Fibroblast of lung (primary cell): Measurements from ENCODE around the gene KLHL15. TPM values are rescaled to one million over a fixed set of nuclear protein-coding genes. Genes with fewer than 3 reads are reported as not detected.

Experiments
- DNase-seq, 2 donors: peaks; one replicate each; pipeline versions ENCODE4 v3.0.0 to v3.0.0-alpha.2; 2010; ENCODE audit warnings: low read depth in 2 of 2
- H2AFZ ChIP-seq: 2 replicates; pipeline ENCODE4 v1.5.1; 2012; ENCODE audit warnings: low read length, control low read depth, inconsistent platforms
- H3K27ac ChIP-seq: 2 replicates; pipeline ENCODE4 v1.5.1; 2011; ENCODE audit warnings: low read length, control low read depth; ENCODE audit not compliant: insufficient read depth
- H3K27me3 ChIP-seq: 2 replicates; pipeline ENCODE4 v1.5.1; 2011; ENCODE audit warnings: mild to moderate bottlenecking, low read length; ENCODE audit not compliant: control insufficient read depth, insufficient read depth
- H3K36me3 ChIP-seq: 2 replicates; pipeline ENCODE4 v1.5.1; 2011; ENCODE audit warnings: low read length; ENCODE audit not compliant: control insufficient read depth, insufficient read depth
- H3K4me1 ChIP-seq: 2 replicates; pipeline ENCODE4 v1.5.1; 2011; ENCODE audit warnings: low read length; ENCODE audit not compliant: control insufficient read depth, insufficient read depth; ENCODE audit errors: extremely low read depth
- H3K4me2 ChIP-seq: 2 replicates; pipeline ENCODE4 v1.5.1; 2011; ENCODE audit warnings: low read length, control low read depth; ENCODE audit not compliant: insufficient read depth; ENCODE audit errors: extremely low read depth
- H3K4me3 ChIP-seq, 4 experiments: fragments of 200-600 bp in 1 of 4; sonication (generic) in 1 of 4; replicated peaks in 1 of 4; 2 replicates each; pipeline ENCODE4 v1.5.1; 2011 to 2016; ENCODE audit warnings: low read length in 4 of 4, low read depth in 3 of 4, mild to moderate bottlenecking in 3 of 4, control low read depth in 2 of 4, inconsistent platforms in 1 of 4, mixed read lengths in 1 of 4; ENCODE audit not compliant: insufficient read depth in 1 of 4; ENCODE audit errors: control extremely low read depth in 1 of 4
- H3K79me2 ChIP-seq: 2 replicates; pipeline ENCODE4 v1.5.1; 2012; ENCODE audit warnings: mild to moderate bottlenecking, low read length, inconsistent platforms; ENCODE audit not compliant: control insufficient read depth, insufficient read depth
- H3K9ac ChIP-seq: 2 replicates; pipeline ENCODE4 v1.5.1; 2011; ENCODE audit warnings: mild to moderate bottlenecking, low read length, control low read depth; ENCODE audit not compliant: insufficient read depth
- H3K9me3 ChIP-seq: 2 replicates; pipeline ENCODE4 v1.5.1; 2012; ENCODE audit warnings: low read depth, low read length; ENCODE audit not compliant: control insufficient read depth, insufficient read depth
- H4K20me1 ChIP-seq: 2 replicates; pipeline ENCODE4 v1.5.1; 2011; ENCODE audit warnings: low read length; ENCODE audit not compliant: control insufficient read depth, insufficient read depth; ENCODE audit errors: extremely low read depth
- EZH2 ChIP-seq: IDR thresholded peaks from 2 replicates; pipeline ENCODE4 v1.5.1; 2012; ENCODE audit warnings: low read length, control low read depth, mild to moderate bottlenecking; ENCODE audit errors: missing control alignments
- polyA plus RNA-seq, 2 donors: library from polyadenylated mRNA; depleted of rRNA in 1 of 2; stranded (reverse) in 1 of 2; unstranded in 1 of 2; fragments of >200 nt; gene quantifications; 2 replicates each; pipeline ENCODE4 v1.2.1, GENCODE V29; 2011 to 2012; ENCODE audit warnings: missing spikeins in 1 of 2
- total RNA-seq: library from RNA; depleted of rRNA; stranded (reverse); fragments of >200 nt; gene quantifications from 2 replicates; pipeline ENCODE4 v1.2.1, GENCODE V29; 2014
- TF ChIP-seq, protein P1 (sequence below), 2 donors: IDR thresholded peaks in 1 of 2; conservative IDR thresholded peaks in 1 of 2; 1 replicate in 1 of 2; 2 replicates in 1 of 2; pipeline ENCODE4 v1.5.1; 2011 to 2012; ENCODE audit warnings: low read length in 2 of 2, control low read depth in 1 of 2, inconsistent platforms in 1 of 2, low read depth in 1 of 2, mild to moderate bottlenecking in 1 of 2

The KLHL15 gene
- total and polyA plus RNA-seq, 2 donors (not counting 1 experiment from before 2014, with no cell fraction given), result 3.7 to 5.6 TPM

DNA sequence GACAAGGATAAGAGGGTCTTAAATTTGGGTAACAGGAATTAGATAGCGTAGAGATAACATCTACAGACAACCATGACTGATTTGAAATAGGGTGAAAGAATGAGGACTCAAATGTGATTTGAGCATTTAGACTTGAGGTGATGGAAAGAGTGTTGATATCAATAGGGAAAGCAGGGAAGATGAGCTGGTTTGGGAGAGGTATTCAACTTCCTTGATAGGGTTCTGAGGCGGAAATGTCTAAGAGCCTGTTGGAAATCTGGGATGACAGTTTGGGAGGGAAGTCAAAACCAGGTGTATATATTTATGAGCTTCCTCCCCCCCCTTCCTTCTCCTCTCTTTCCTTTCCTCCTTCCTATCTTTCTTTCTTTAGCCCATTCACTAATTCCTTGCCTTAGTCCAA, 36.5 kb downstream of the KLHL15 start:
- no peak for DNase-seq
- Histone ChIP-seq H3K9ac (no peak overlapping the region), H2AFZ (no peak overlapping the region), H3K27ac (no peak overlapping the region), H3K4me2 (no peak overlapping the region), H4K20me1 (no peaks in the 10 kb centered on the region), H3K36me3 (peaks cover 2% of the 10 kb centered on the region), H3K9me3 (no peaks in the 10 kb centered on the region), H3K4me1 (no peaks in the 10 kb centered on the region), H3K79me2 (no peaks in the 10 kb centered on the region), H3K27me3 (no peaks in the 10 kb centered on the region), H3K4me3 (no peak overlapping the region)
- TF ChIP-seq, protein P1, sequence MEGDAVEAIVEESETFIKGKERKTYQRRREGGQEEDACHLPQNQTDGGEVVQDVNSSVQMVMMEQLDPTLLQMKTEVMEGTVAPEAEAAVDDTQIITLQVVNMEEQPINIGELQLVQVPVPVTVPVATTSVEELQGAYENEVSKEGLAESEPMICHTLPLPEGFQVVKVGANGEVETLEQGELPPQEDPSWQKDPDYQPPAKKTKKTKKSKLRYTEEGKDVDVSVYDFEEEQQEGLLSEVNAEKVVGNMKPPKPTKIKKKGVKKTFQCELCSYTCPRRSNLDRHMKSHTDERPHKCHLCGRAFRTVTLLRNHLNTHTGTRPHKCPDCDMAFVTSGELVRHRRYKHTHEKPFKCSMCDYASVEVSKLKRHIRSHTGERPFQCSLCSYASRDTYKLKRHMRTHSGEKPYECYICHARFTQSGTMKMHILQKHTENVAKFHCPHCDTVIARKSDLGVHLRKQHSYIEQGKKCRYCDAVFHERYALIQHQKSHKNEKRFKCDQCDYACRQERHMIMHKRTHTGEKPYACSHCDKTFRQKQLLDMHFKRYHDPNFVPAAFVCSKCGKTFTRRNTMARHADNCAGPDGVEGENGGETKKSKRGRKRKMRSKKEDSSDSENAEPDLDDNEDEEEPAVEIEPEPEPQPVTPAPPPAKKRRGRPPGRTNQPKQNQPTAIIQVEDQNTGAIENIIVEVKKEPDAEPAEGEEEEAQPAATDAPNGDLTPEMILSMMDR (conservative IDR thresholded peaks at IDR 0.05 in 1 of 2, IDR thresholded peaks at IDR 0.05 in 1 of 2; ENCODE audit: low read depth in 1 of 2, low read length in 2 of 2), result no peak
- TF ChIP-seq EZH2, result no peak

DNA sequence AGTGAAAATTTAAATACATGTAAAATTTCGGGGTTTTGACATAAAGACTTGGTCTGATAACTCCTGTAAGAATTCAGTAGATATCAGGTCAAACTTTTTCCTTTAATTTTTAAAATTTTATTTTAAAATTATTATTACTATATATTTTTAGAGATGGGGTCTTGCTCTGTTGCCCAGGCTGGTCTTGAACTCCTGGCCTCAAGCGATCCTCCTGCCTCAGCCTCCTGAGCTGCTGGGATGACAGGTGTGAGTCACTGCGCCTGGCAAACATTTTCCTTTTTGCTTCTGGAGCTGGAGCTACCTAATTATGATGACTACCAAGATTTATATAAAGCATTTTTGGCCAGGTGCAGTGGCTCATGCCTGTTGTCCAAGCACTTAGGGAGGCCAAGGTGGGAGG, 37.3 kb downstream of the KLHL15 start:
- H3K9me3 ChIP-seq, result no peaks in the 10 kb centered on the region
- no peak overlapping the region for H3K9ac ChIP-seq
- H3K27me3 ChIP-seq, result no peaks in the 10 kb centered on the region
- H3K27ac ChIP-seq, result no peak overlapping the region
- DNase-seq, result no peak
- no peaks in the 10 kb centered on the region for H3K79me2 ChIP-seq
- peaks cover 2% of the 10 kb centered on the region for H3K36me3 ChIP-seq
- H3K4me3 ChIP-seq, result no peak overlapping the region
- no peak overlapping the region for H3K4me2 ChIP-seq
- no peaks in the 10 kb centered on the region for H3K4me1 ChIP-seq
- no peaks in the 10 kb centered on the region for H4K20me1 ChIP-seq
- no peak for TF ChIP-seq EZH2
- TF ChIP-seq, protein P1 (conservative IDR thresholded peaks at IDR 0.05 in 1 of 2, IDR thresholded peaks at IDR 0.05 in 1 of 2; ENCODE audit: low read depth in 1 of 2, low read length in 2 of 2), result no peak
- H2AFZ ChIP-seq, result no peak overlapping the region

DNA sequence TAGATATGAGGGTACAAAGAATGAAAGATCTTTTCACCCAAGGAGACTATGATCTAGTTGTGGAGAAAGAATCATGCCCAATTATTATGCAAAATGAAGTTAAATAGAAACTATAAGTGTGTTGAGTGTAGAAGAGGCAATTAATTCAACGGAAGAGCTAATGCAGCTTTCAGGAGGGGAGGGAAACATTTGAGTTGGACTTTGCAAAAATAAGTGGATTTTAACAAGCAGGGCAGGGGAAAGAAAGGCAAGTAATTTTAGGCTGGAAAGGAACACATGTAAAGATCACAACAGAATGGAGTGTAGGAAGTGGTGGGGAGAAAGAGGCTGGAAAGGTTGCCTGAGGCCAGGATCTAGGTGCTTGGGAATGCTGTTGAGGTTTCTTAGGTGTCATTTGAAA, 44.1 kb downstream of the KLHL15 start:
- no peaks in the 10 kb centered on the region for H3K27me3 ChIP-seq
- no peaks in the 10 kb centered on the region for H3K4me1 ChIP-seq
- no peak overlapping the region for H3K9ac ChIP-seq
- TF ChIP-seq, protein P1 (conservative IDR thresholded peaks at IDR 0.05 in 1 of 2, IDR thresholded peaks at IDR 0.05 in 1 of 2; ENCODE audit: low read depth in 1 of 2, low read length in 2 of 2), result no peak
- TF ChIP-seq EZH2, result no peak
- H3K9me3 ChIP-seq, result no peaks in the 10 kb centered on the region
- no peak overlapping the region for H2AFZ ChIP-seq
- no peaks in the 10 kb centered on the region for H3K79me2 ChIP-seq
- no peak overlapping the region for H3K27ac ChIP-seq
- no peaks in the 10 kb centered on the region for H4K20me1 ChIP-seq
- no peak overlapping the region for H3K4me3 ChIP-seq
- H3K36me3 ChIP-seq, result peaks cover 2% of the 10 kb centered on the region
- H3K4me2 ChIP-seq, result no peak overlapping the region
- DNase-seq, result no peak
